CD4-positive, alpha-beta T cell (primary cell): ENCODE data around the gene LOC128125822.

Experiments used
- ATAC-seq: fragments of 200-7000 bp; cut with Tn5 transposase; one replicate; pipeline ENCODE4 v1.10.0; 2022; ENCODE audit warnings: mild to moderate bottlenecking; ENCODE audit not compliant: poor library complexity
- CTCF ChIA-PET: fragments of 350-600 bp; sonication (Branson Sonifier 250); formaldehyde crosslinking; loops from one replicate; lab custom pipeline; 2021; ENCODE audit warnings: antibody characterized with exemption, inconsistent platforms; lab: Charles Lee
- POLR2A ChIA-PET: fragments of 350-600 bp; sonication (Branson Sonifier 250); formaldehyde crosslinking; loops from one replicate; lab custom pipeline; 2021; ENCODE audit warnings: antibody characterized with exemption, inconsistent platforms; lab: Charles Lee
- DNase-seq, 14 experiments: peaks; one replicate each; pipeline ENCODE4 v3.0.0-alpha.2; 2013 to 2020; ENCODE audit warnings: mixed read lengths in 2 of 14
- H3K27ac ChIP-seq, 2 donors: one replicate each; pipeline versions ENCODE4 v1.5.1 to v1.7.0; 2013; ENCODE audit warnings: low read length in 2 of 2, low read depth in 1 of 2, mild to moderate bottlenecking in 1 of 2
- H3K27me3 ChIP-seq, 2 experiments: 1 replicate in 1 of 2; 2 replicates in 1 of 2; pipeline versions ENCODE4 v1.6.1 to v1.7.0; 2013; ENCODE audit warnings: low read length in 2 of 2, control low read depth in 1 of 2, mild to moderate bottlenecking in 1 of 2, moderate library complexity in 1 of 2; ENCODE audit not compliant: insufficient read depth in 2 of 2, control insufficient read depth in 1 of 2
- H3K36me3 ChIP-seq: one replicate; pipeline ENCODE4 v1.6.1; 2013; ENCODE audit warnings: low read length, control low read depth; ENCODE audit not compliant: insufficient read depth
- H3K4me1 ChIP-seq: one replicate; pipeline ENCODE4 v1.6.1; 2013; ENCODE audit warnings: low read length, control low read depth; ENCODE audit not compliant: insufficient read depth
- H3K4me3 ChIP-seq: one replicate; pipeline ENCODE4 v1.5.1; 2013; ENCODE audit warnings: mild to moderate bottlenecking, low read length, moderate library complexity
- H3K9me3 ChIP-seq, 2 experiments: 1 replicate in 1 of 2; 2 replicates in 1 of 2; pipeline versions ENCODE4 v1.6.1 to v1.7.0; 2013; ENCODE audit warnings: low read length in 2 of 2, mild to moderate bottlenecking in 2 of 2, control low read depth in 1 of 2, moderate library complexity in 1 of 2; ENCODE audit not compliant: control insufficient read depth in 1 of 2, insufficient read depth in 1 of 2
- H3K27ac Mint-ChIP-seq: one replicate; pipeline ENCODE4 v1.8.0; 2020; ENCODE audit warnings: mixed read lengths
- H3K27me3 Mint-ChIP-seq: one replicate; pipeline ENCODE4 v1.8.0; 2021; ENCODE audit warnings: mixed read lengths
- H3K36me3 Mint-ChIP-seq: one replicate; pipeline ENCODE4 v1.8.0; 2021; ENCODE audit warnings: low read depth, mixed read lengths
- H3K4me1 Mint-ChIP-seq: one replicate; pipeline ENCODE4 v1.8.0; 2021; ENCODE audit warnings: low read depth, mixed read lengths
- H3K4me3 Mint-ChIP-seq: one replicate; pipeline ENCODE4 v1.8.0; 2020; ENCODE audit warnings: mild to moderate bottlenecking, mixed read lengths
- H3K9me3 Mint-ChIP-seq: one replicate; pipeline ENCODE4 v1.8.0; 2020; ENCODE audit warnings: mixed read lengths
- intact Hi-C, 2 experiments: fragments of 100-400 bp; cut with DNase I in 1 of 2; cut with micrococcal nuclease in 1 of 2; formaldehyde crosslinking; loops; one replicate each; pipeline versions ENCODE4 v1.15.1 to v1.9.0; 2023 to 2025; cut with DNase I, micrococcal nuclease
- TF ChIP-seq, protein P1 (sequence below): fragments of 200-600 bp; IDR thresholded peaks from one replicate; pipeline ENCODE4 v1.8.0; 2022; ENCODE audit warnings: antibody characterized with exemption, mild to moderate bottlenecking

LOC128125822 gene

DNA sequence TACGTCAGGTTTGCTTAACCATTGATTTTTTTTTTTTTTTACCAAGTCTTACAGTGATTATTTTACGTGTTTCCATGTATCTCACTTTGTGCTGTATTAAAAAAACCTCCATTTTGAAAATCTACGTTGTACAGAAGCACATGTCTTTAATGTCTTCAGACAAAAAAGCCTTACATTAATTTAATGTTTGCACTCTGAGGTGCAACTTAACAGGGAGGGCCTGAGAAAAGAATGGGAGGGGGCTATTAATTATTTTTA lies 8.4 kb downstream of the LOC128125822 start:
- Mint-ChIP-seq H3K4me1 (peaks cover 14% of the 10 kb centered on the region), H3K4me3 (no peak overlapping the region), H3K9me3 (no peaks in the 10 kb centered on the region), H3K27me3 (no peaks in the 10 kb centered on the region), H3K36me3 (peaks cover 70% of the 10 kb centered on the region), H3K27ac (no peak overlapping the region)
- ChIA-PET CTCF (no interaction called here), POLR2A (no interaction called here)
- no peak overlapping the region for H3K4me3 ChIP-seq
- H3K27me3 ChIP-seq: no peaks in the 10 kb centered on the region
- H3K27ac ChIP-seq: no peak overlapping the region
- intact Hi-C loops: no loop called here
- DNase-seq (no peak), ATAC-seq (no peak)
- peaks cover 47% of the 10 kb centered on the region for H3K36me3 ChIP-seq
- H3K4me1 ChIP-seq: no peaks in the 10 kb centered on the region
- H3K9me3 ChIP-seq: no peaks in the 10 kb centered on the region
- TF ChIP-seq, protein P1, sequence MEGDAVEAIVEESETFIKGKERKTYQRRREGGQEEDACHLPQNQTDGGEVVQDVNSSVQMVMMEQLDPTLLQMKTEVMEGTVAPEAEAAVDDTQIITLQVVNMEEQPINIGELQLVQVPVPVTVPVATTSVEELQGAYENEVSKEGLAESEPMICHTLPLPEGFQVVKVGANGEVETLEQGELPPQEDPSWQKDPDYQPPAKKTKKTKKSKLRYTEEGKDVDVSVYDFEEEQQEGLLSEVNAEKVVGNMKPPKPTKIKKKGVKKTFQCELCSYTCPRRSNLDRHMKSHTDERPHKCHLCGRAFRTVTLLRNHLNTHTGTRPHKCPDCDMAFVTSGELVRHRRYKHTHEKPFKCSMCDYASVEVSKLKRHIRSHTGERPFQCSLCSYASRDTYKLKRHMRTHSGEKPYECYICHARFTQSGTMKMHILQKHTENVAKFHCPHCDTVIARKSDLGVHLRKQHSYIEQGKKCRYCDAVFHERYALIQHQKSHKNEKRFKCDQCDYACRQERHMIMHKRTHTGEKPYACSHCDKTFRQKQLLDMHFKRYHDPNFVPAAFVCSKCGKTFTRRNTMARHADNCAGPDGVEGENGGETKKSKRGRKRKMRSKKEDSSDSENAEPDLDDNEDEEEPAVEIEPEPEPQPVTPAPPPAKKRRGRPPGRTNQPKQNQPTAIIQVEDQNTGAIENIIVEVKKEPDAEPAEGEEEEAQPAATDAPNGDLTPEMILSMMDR: no peak

GRCh38 chr6:63581355-63582013 lies 9.2 kb downstream of the LOC128125822 start:
- Mint-ChIP-seq H3K4me3 (no peak overlapping the region), H3K27ac (no peak overlapping the region), H3K36me3 (peaks cover 65% of the 10 kb centered on the region), H3K9me3 (no peaks in the 10 kb centered on the region), H3K4me1 (peaks cover 9% of the 10 kb centered on the region), H3K27me3 (no peaks in the 10 kb centered on the region)
- ChIA-PET POLR2A (interaction anchor here (0.6 kb wide), 1 partner anchor 145 kb away, joined by 3 read pairs; no protein-coding TSS in a partner anchor), CTCF (no interaction called here)
- intact Hi-C loops: no loop called here
- Histone ChIP-seq H3K27me3 (no peaks in the 10 kb centered on the region), H3K9me3 (no peaks in the 10 kb centered on the region), H3K4me3 (no peak overlapping the region), H3K27ac (no peak overlapping the region), H3K36me3 (peaks cover 43% of the 10 kb centered on the region), H3K4me1 (no peaks in the 10 kb centered on the region)
- TF ChIP-seq, protein P1: no peak
- DNase-seq (no peak), ATAC-seq (no peak)

DNA sequence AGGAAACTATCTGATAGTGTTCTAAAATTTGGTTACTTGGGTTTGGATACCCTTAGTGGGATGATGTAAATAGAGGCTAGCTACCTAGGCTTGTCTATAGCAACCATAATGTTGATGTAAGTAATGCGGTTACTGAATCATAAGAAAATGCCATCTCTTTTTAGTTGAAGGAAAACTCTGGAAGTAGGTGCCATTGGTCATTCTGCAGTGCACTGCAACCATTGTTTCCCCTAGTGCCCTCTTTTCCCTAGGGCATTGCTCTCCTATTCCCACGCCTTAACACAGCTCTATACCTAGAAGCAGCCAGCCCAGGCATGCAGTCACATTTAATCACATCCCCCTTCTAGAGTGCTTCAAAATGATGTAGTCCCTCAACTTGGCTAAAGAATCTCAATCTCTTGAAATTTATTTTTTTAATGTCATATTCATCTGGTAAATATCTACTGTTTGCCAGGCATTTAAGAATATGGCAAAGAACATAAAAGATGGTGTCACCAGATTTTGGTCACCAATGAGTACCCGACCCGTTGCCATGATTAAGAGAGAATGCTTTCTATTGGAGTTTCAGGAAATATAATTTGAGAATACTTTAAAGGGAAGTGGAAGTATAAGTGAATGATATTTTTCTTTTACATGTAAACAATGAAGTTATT lies 10.4 kb downstream of the LOC128125822 start:
- intact Hi-C loops: no loop called here
- Histone ChIP-seq H3K27ac (no peak overlapping the region), H3K36me3 (peaks cover 31% of the 10 kb centered on the region), H3K9me3 (no peaks in the 10 kb centered on the region), H3K4me3 (no peak overlapping the region), H3K4me1 (no peaks in the 10 kb centered on the region), H3K27me3 (no peaks in the 10 kb centered on the region)
- DNase-seq: no peak
- Mint-ChIP-seq H3K9me3 (no peaks in the 10 kb centered on the region), H3K36me3 (peaks cover 53% of the 10 kb centered on the region), H3K27ac (no peak overlapping the region), H3K27me3 (no peaks in the 10 kb centered on the region), H3K4me1 (no peaks in the 10 kb centered on the region), H3K4me3 (no peak overlapping the region)
- no peak for ATAC-seq
- ChIA-PET POLR2A (interaction anchor here (1.4 kb wide), 1 partner anchor 9 kb away, joined by 5 read pairs; no protein-coding TSS in a partner anchor), CTCF (no interaction called here)
- TF ChIP-seq, protein P1: no peak
